Right ventricle myocardium superior (tissue), 1 donor: ENCODE results near the gene RGP1. TPM values are rescaled to one million over a fixed set of nuclear protein-coding genes. Genes with fewer than 3 reads are reported as not detected.

Source experiments
- ATAC-seq: fragments of 200-7000 bp; cut with Tn5 transposase; one replicate; pipeline ENCODE4 v1.9.1; 2020; ENCODE audit warnings: mild to moderate bottlenecking; ENCODE audit not compliant: poor library complexity
- DNase-seq: peaks from one replicate; pipeline ENCODE4 v3.0.0-alpha.2; 2020
- intact Hi-C: fragments of 100-400 bp; cut with DNase I; formaldehyde crosslinking; loops from one replicate; pipeline ENCODE4 v1.11.2; 2022
- total RNA-seq: library from RNA; stranded (reverse); fragmentation: NEBNext Ultra II Directional; extraction: Animal tissue kit (Norgen Biotek cat#: 25700); gene quantifications from one replicate; pipeline ENCODE4 v1.2.1, GENCODE V29; 2021
- donor health status: DM: no; HTN: yes; CAD: no; lungs with severe emphysema.

Gene RGP1
- total RNA-seq, 1 donor from 2014 or later, result 28.5 TPM

GRCh38 chr9:35736201-35736633 lies 12.9 kb upstream of the RGP1 start:
- intact Hi-C loops, result no loop called here

GRCh38 chr9:35737143-35737542 lies 11.9 kb upstream of the RGP1 start:
- DNase-seq (no peak), ATAC-seq (no peak)
- intact Hi-C loops, result no loop called here

More at GRCh38 chr9:35736201-35736633, 12.9 kb upstream of the RGP1 start:
- DNase-seq (no peak), ATAC-seq (peak; percentile 12)

GRCh38 chr9:35738186-35738585 lies 10.9 kb upstream of the RGP1 start:
- ATAC-seq (no peak), DNase-seq (no peak)
- intact Hi-C loops, result no loop called here

GRCh38 chr9:35738924-35739323 lies 10.2 kb upstream of the RGP1 start:
- DNase-seq (no peak), ATAC-seq (no peak)
- intact Hi-C loops, result no loop called here

GRCh38 chr9:35740243-35740642 lies 8.8 kb upstream of the RGP1 start:
- DNase-seq (no peak), ATAC-seq (no peak)
- intact Hi-C loops, result no loop called here

- DNase-seq (no peak), ATAC-seq (no peak)
Measured at GRCh38 chr9:35741740-35742139, 7.3 kb upstream of the RGP1 start.

GRCh38 chr9:35743452-35743851 lies 5.6 kb upstream of the RGP1 start:
- ATAC-seq (no peak), DNase-seq (no peak)
- intact Hi-C loops, result no loop called here

More at GRCh38 chr9:35741740-35742139, 7.3 kb upstream of the RGP1 start:
- intact Hi-C loops, result no loop called here

GRCh38 chr9:35743880-35744518 lies 5.1 kb upstream of the RGP1 start:
- intact Hi-C loops, result no loop called here
- ATAC-seq, result no peak
- no peak for DNase-seq

GRCh38 chr9:35745569-35745968 lies 3.5 kb upstream of the RGP1 start:
- DNase-seq (no peak), ATAC-seq (no peak)
- intact Hi-C loops, result no loop called here

- intact Hi-C loops, result no loop called here
- DNase-seq, result no peak
- no peak for ATAC-seq
Measured at GRCh38 chr9:35746583-35746982, 2.5 kb upstream of the RGP1 start.

- DNase-seq (no peak), ATAC-seq (peak; percentile 3)
- intact Hi-C loops, result no loop called here
Measured at GRCh38 chr9:35748242-35748857, 737 bp upstream of the RGP1 start.

GRCh38 chr9:35749515-35750255 lies 598 bp downstream of the RGP1 start:
- intact Hi-C loops, result no loop called here
- ATAC-seq (peak; percentile 26), DNase-seq (peak; percentile 57)

- no peak for ATAC-seq
- no peak for DNase-seq
- intact Hi-C loops, result no loop called here
Measured at GRCh38 chr9:35750256-35750531, 1.1 kb downstream of the RGP1 start.

GRCh38 chr9:35753466-35753865 lies 4.4 kb downstream of the RGP1 start:
- no peak for DNase-seq

GRCh38 chr9:35754264-35754663 lies 5.2 kb downstream of the RGP1 start, which contains the start of gene MSMP:
Gene MSMP, minus strand, starts transcription at chr9:35754276. Its CDS starts 147 bp downstream, at chr9:35754129.
- ATAC-seq (no peak), DNase-seq (no peak)
- intact Hi-C loops, result no loop called here

More at GRCh38 chr9:35753466-35753865, 4.4 kb downstream of the RGP1 start:
- ATAC-seq, result no peak
- intact Hi-C loops, result no loop called here

GRCh38 chr9:35755071-35755470 lies 6.0 kb downstream of the RGP1 start:
- intact Hi-C loops, result no loop called here
- ATAC-seq, result no peak
- DNase-seq, result no peak

GRCh38 chr9:35756275-35757225 lies 7.5 kb downstream of the RGP1 start:
- intact Hi-C loops, result no loop called here
- ATAC-seq, result peak; percentile 72
- DNase-seq, result peak; percentile 79

- intact Hi-C loops, result no loop called here
- peak; percentile 64 for ATAC-seq
- DNase-seq, result peak; percentile 58
Measured at GRCh38 chr9:35757226-35757891, 8.3 kb downstream of the RGP1 start.
